Peyer's patch (tissue), 4 donors: ENCODE measurements around the gene HELB. TPM values are rescaled to one million over a fixed set of nuclear protein-coding genes. Genes with fewer than 3 reads are reported as not detected.
A peak's percentile ranks its signal among the peaks of the same experiment; 100 is the strongest.

Source experiments
- DNase-seq, 3 donors: peaks; one replicate each; pipeline ENCODE4 v3.0.0-alpha.2; 2017 to 2019
- H3K27ac ChIP-seq, 4 donors: fragments of 200-600 bp; sonication (generic); one replicate each; pipeline ENCODE4 v1.5.1; 2016 to 2019
- H3K27me3 ChIP-seq, 2 donors: fragments of 200-600 bp; sonication (generic); one replicate each; pipeline ENCODE4 v1.5.1; 2019
- H3K36me3 ChIP-seq, 3 donors: fragments of 200-600 bp; sonication (generic); one replicate each; pipeline ENCODE4 v1.5.1; 2016 to 2019
- H3K4me1 ChIP-seq, 4 donors: fragments of 200-600 bp; sonication (generic); one replicate each; pipeline ENCODE4 v1.5.1; 2016 to 2019
- H3K4me3 ChIP-seq, 4 donors: fragments of 200-600 bp; sonication (generic); 1 replicate in 3 of 4; 2 replicates in 1 of 4; pipeline ENCODE4 v1.5.1; 2016 to 2019; ENCODE audit warnings: mild to moderate bottlenecking in 1 of 4
- H3K9me3 ChIP-seq, 4 donors: fragments of 200-600 bp; sonication (generic); one replicate each; pipeline ENCODE4 v1.5.1; 2016 to 2019; ENCODE audit warnings: mild to moderate bottlenecking in 1 of 4
- POLR2A ChIP-seq, 2 donors: fragments of 450-650 bp; IDR thresholded peaks; one replicate each; pipeline ENCODE4 v1.5.1; 2017; ENCODE audit warnings: antibody characterized with exemption in 2 of 2, mild to moderate bottlenecking in 2 of 2, moderate library complexity in 2 of 2
- total RNA-seq, 4 donors: library from RNA; depleted of rRNA; stranded (reverse); fragments of >200 nt; gene quantifications; one replicate each; pipeline ENCODE4 v1.1.0, GENCODE V29; 2016
- TF ChIP-seq, protein P1 (sequence below), 6 experiments: fragments of 450-650 bp in 4 of 6; fragments of 200-600 bp in 2 of 6; sonication (generic) in 1 of 6; IDR thresholded peaks; one replicate each; pipeline ENCODE4 v1.5.1; 2017 to 2019; ENCODE audit warnings: antibody characterized with exemption in 6 of 6, mild to moderate bottlenecking in 3 of 6, moderate library complexity in 1 of 6

HELB gene
- total RNA-seq, 4 donors from 2014 or later, result 6.1 to 19.8 (median 8.3) TPM

- TF ChIP-seq, protein P1, sequence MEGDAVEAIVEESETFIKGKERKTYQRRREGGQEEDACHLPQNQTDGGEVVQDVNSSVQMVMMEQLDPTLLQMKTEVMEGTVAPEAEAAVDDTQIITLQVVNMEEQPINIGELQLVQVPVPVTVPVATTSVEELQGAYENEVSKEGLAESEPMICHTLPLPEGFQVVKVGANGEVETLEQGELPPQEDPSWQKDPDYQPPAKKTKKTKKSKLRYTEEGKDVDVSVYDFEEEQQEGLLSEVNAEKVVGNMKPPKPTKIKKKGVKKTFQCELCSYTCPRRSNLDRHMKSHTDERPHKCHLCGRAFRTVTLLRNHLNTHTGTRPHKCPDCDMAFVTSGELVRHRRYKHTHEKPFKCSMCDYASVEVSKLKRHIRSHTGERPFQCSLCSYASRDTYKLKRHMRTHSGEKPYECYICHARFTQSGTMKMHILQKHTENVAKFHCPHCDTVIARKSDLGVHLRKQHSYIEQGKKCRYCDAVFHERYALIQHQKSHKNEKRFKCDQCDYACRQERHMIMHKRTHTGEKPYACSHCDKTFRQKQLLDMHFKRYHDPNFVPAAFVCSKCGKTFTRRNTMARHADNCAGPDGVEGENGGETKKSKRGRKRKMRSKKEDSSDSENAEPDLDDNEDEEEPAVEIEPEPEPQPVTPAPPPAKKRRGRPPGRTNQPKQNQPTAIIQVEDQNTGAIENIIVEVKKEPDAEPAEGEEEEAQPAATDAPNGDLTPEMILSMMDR (IDR thresholded peaks at IDR 0.05), result no peak
- TF ChIP-seq POLR2A (IDR thresholded peaks at IDR 0.05), result no peak
- Histone ChIP-seq H3K27me3 (no peaks in the 10 kb centered on the region), H3K4me1 (no peaks in the 10 kb centered on the region), H3K36me3 (no peaks in the 10 kb centered on the region), H3K27ac (no peak overlapping the region), H3K9me3 (no peaks in the 10 kb centered on the region), H3K4me3 (no peak overlapping the region)
- DNase-seq, result no peak
Observed at GRCh38 chr12:66275040-66275439, 27.3 kb upstream of the HELB start.

GRCh38 chr12:66279123-66279712 lies 23.1 kb upstream of the HELB start:
- Histone ChIP-seq H3K9me3 (no peaks in the 10 kb centered on the region), H3K36me3 (no peaks in the 10 kb centered on the region), H3K27ac (no peak overlapping the region), H3K4me3 (no peak overlapping the region), H3K27me3 (no peaks in the 10 kb centered on the region), H3K4me1 (no peaks in the 10 kb centered on the region)
- no peak for DNase-seq
- no peak for TF ChIP-seq POLR2A (IDR thresholded peaks at IDR 0.05)
- TF ChIP-seq, protein P1 (IDR thresholded peaks at IDR 0.05), result peak in 5 of 6 experiments; percentile 48 to 66 (median 57)

DNA sequence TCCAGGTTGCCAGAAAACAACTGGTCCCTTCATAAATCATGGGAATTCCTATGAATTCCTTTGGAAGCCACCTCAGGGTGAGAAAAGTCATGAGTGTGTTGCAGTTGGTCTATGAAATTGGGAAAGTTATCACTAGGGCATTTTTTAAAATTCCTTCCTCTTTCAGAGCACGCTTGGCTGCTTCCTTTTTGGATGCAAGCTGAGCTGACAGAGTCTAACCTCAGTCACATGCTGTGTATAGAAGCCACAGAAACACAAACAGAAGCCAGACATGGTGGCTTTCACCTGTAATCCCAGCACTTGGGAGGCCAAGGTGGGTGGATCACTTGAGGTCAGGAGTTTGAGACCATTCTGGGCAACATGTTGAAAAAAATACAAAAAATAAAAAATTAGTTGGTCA lies 21.7 kb upstream of the HELB start:
- Histone ChIP-seq H3K4me3 (no peak overlapping the region), H3K9me3 (no peaks in the 10 kb centered on the region), H3K27me3 (no peaks in the 10 kb centered on the region), H3K27ac (no peak overlapping the region), H3K36me3 (no peaks in the 10 kb centered on the region), H3K4me1 (no peaks in the 10 kb centered on the region)
- no peak for DNase-seq
- TF ChIP-seq, protein P1 (IDR thresholded peaks at IDR 0.05), result no peak

DNA sequence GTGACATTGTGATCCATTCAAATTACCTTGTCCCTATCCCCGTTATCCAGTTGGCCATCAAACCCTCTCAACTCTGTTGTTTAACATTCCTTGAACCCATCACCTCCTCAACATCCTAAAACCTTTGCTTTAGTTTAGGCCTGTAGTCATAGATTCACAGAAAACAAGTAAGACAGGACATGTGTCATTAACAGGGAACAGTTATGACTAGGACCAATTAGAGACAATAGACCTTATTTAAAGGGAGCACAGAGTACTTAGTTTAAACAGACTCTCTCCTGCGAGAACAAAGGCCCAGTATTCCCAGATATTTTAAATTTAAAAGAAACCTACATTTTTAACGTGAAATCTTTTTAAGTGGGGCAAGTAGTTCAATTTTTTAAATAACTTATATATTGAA lies 20.0 kb upstream of the HELB start:
- TF ChIP-seq POLR2A (IDR thresholded peaks at IDR 0.05), result no peak
- TF ChIP-seq, protein P1 (IDR thresholded peaks at IDR 0.05), result no peak
- no peaks in the 10 kb centered on the region for H3K4me1 ChIP-seq
- DNase-seq, result no peak
- H3K4me3 ChIP-seq, result no peak overlapping the region
- no peaks in the 10 kb centered on the region for H3K36me3 ChIP-seq
- no peaks in the 10 kb centered on the region for H3K9me3 ChIP-seq
- no peak overlapping the region for H3K27ac ChIP-seq
- H3K27me3 ChIP-seq, result no peaks in the 10 kb centered on the region

DNA sequence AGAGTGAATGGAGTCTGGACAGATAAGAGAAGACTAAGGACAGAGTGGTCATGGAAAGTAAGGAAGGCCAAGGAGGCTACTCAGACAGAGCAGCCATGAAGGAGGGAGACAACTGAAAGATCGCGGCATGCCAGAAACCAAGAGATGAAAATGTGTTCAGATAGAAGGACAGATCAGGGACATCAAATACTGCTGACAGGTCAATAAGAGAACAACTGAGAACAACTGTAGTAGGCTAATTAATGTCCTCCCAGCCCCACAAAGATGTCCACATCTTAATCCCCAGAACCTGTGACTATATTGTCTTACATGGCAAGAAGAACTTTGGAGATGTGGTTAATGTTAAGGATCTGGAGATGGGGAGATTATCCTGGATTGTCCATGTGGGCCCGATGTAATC lies 15.0 kb upstream of the HELB start:
- Histone ChIP-seq H3K27me3 (no peaks in the 10 kb centered on the region), H3K27ac (peak overlapping the region in 2 of 4 donors; percentile 25 to 59)
- DNase-seq, result no peak

More for the DNA sequence above, 15.0 kb upstream of the HELB start:
- Histone ChIP-seq H3K36me3 (no peaks in the 10 kb centered on the region), H3K4me1 (no peaks in the 10 kb centered on the region), H3K9me3 (no peaks in the 10 kb centered on the region), H3K4me3 (no peak overlapping the region)
- TF ChIP-seq, protein P1 (IDR thresholded peaks at IDR 0.05), result no peak
- no peak for TF ChIP-seq POLR2A (IDR thresholded peaks at IDR 0.05)
